Embryonic facial prominence (tissue), 1 donor: Measurements from ENCODE around the gene VAMP2.

Experiments
- DNase-seq: peaks from one replicate; pipeline ENCODE4 v3.0.0-alpha.2; 2016; ENCODE audit errors: extremely low spot score

VAMP2 gene

DNA sequence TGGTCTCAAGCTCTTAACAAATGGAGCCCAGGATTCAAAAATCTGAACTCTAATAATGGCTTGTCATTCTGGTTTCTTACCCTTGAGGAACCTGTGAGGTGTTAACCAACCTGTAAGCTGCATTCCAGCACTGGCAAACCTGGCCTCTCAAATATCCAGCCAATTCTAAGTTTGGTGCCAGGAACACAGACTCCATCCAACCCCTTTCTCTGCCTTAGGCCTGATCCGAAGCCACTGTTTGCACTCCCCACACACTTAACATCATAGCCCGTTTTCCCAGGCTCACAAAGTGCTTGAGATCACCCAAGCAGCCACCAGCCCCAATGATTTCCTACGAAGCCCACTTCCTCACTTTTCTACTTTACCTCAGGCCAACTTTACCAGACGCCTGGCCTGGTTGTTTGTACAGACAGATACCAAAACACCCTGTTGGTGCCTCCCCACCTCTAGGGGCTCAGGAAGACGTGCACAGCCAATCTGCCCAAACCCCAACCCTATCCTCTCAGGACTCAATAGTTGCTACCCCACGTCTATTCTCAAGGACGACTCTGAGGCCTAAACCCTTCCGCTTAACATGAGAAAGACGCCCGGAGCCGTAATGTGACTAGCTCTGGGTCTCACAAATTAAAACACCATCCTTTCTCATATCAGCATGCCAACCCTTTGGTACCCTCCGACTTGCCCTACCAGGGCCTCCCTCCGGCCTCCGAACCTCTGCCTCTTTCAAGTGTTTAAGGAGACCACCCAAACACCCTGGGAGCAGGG is 7.3 kb downstream of the VAMP2 start:
- no peak for DNase-seq

DNA sequence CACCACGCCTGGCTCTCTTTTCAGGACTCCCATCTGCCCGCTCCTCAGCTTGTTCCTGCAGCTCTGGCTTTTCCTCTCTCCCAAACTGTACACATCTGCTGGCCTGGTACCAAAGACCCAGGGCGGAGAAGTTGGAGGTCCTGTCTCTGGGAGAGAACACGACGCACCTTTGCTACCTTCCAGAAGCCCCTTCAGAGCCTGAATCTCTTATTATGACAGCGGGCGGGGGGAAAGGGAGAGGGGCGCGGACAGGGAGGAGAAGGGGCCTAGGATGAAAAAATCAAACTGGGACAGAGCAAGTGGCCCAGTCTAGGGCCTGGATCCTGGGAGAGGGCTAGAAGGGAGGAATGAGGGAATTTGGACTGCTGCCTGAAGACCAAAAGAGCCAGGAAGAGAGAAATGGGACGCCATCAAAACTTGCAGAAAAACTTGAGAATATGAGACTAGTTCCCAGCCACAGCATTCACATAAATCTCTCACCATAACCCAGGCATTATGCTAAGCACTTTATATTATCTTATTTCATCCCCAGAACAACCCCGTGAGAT is 8.1 kb downstream of the VAMP2 start:
- no peak for DNase-seq

DNA sequence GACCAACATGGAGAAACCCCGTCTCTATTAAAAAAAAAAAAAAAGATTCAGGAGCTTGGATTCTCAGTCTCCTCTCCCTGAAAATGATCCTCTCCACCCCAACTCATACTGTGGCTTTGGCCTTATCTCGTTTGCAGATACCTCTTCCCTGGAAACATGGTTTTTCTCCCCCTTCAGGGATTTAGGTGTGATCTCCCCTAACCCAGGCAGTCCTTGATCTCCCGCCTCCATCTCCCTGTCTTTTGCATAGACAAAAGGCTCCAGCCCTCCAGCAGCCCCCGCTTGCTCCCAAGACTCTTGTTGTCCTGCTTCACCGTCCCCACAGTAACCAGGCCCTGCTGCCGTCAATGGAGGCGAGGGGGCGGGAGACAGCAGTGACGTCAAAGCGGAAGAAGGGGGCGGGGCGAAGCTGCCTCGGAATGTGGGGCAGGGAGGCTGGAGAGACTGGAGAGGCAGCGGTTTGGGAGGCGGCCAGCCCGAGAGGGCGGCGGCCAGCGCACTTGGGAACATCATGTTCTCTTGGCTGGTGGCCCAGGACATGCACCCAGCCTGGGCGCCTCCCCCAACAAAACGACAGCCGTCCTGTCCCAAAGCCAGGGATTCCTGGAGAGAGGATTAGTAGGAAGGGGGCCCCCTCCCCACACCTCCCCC is 8.7 kb downstream of the VAMP2 start:
- DNase-seq, result peak; percentile 99

DNA sequence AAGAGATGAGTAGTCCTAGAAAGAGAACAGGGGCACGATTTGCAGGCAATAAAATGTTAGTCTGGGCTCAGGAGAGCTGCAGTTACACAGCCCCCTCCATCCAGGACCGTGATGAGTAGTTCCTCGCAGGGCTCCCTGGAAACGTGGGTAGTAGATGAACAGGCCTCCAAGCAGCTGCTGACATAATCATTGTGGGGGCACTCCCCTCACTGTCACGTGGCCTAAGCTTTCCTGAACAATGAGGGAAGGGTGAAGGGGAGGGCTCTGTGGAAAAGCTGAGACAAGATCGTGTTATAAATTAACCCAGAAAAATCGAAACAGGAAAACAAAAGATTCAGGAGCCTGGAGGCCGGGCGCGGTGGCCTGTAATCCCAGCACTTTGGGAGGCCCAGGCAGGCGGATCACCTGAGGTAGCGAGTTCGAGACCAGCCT is 9.2 kb downstream of the VAMP2 start:
- no peak for DNase-seq

DNA sequence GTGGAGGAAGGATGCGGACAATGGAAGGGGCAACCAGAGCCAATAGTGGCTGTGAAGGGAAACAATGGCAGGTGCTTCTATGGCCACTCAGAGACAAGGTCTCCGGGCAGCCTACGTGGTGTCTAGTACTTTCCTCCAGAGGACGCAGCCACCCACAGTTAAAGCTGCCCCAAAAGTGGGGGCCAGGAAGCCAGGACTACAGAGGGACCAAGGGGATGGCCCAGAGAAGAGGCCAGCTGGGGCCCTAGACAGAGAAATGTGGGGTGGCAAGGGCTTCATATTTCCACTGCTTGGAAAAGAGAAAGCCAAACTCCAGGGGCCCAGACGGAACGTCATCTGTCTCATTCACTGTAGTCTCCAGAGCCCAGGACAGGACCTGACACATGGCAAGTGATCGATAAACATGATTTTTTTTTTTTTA is 9.7 kb downstream of the VAMP2 start:
- no peak for DNase-seq

DNA sequence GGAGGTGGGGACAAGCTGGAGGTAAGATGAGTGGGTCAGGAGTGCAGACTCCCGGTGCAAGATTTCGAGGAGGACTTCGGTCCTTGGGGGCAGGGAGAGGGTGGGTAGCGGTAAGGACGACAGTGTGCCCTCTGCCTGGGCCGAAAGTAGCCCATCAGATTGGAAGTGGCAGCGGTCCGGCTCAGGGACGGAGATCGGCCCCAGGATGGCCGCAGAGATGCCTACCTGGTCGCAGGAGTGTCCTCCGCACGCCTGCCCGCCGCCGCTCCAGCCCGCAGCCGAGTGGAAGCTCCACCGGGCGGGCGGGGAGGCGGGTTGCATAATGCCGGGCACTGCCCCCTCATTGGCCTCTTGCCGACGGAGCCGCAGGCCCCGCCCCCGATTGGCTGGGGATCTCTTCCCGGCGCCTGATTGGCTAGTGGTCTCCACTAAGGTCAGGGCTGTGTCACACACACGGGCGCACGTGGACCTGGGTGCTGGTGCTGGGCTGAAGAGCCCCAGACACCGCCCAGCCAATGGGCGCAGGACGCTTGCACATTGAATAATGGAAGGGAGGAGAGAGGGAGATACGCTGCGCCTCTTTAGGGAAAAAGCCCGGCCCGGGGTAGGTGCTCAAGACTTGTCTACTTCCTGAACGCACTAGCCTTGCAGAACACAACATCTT is 10.5 kb downstream of the VAMP2 start, which contains the start of gene PER1:
Gene PER1 (minus strand): TSS at position 293 of the 664 bp plus-strand sequence. CDS start 1,698 bp downstream, outside the sequence.
- peak; percentile 88 for DNase-seq

DNA sequence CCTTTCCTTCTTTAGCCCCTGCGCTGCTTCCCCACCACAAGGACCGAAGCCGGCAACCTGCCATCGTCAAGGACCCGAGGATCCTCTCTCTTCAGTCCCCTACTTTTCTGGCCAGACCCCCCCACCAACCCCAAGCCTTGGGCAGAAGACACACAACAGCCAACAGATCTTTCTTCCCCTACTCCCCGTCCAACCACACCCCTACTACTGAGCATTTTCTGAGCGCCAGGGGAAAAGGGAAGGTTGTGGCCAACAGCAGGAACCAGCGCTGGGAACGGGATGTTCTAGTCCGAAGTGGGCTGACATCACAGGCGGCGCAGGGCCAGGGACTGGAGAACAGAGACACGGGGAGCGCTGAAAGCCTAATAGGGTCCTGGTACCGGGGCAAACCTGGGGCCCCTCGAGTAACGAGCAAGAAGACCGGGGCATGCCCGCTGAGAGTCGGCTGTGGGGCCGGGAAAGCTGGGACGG is 11.1 kb downstream of the VAMP2 start:
- DNase-seq, result no peak

DNA sequence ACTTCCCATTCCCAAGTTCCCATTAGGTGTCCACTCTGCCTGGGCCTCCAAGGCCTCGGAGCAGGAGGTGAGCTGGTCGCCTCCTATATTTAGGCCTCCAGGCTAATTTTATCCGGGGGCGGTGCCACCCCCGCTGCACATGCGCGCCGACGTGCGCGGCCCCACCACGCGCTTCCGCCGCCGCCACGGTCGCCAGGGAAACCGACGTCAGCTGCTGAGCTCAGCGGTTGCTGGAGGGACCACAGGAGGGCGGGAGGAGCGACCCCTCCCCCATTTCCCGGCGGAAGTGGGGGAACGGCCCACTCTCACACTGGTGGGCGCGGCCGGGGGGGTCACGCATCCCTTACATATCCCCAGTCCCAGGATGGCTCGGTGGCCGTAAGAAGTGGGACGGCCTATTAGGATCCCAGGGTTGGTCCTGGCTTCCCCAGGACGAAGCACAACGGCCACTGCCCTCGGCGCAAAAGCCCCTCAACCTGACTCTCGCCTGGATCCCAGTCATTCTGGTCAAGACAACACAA is 11.6 kb downstream of the VAMP2 start:
- peak; percentile 87 for DNase-seq

DNA sequence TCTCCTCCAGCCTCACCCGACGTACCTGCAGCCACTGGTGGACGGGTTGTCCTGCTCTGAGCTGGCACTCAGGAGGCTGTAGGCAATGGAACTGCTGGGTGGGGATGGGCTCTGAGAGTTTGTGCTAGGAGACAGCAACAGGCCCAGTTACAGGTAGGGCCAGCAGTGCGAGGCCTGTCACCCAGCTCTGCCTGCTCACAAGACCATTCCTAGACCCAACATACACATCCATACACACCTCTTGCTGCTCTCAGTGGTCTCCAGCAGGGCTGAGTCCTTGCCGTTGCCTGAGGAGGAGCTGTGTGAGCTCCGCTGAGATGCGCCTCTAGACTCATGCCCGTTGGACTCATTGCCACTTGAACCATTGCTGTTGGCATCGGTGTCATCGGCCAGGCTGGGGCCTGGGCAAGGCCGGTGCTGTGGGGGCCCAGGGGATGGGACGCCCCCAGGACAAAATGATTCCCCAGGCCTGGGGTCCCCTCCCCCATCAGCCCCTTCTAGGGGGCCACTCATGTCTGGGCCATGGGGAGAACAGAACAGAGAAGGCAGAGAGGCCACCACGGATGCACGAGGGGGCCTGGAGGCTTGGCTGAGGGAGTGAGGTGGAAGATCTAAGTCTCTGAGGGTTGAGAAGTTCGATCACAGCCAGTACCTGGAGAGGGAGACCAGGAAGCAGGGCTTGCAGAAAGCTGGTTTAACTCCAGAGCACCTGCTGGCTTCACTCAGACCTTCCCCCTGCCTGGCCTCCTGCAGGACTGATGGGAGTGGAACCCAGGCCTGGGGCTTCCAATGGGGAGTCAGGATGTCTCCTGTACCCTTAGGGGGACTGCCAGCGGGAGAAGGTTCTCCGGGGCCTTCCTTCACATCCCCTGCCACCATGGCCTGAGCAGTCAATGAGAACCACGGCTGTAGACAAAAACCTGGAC is 12.3 kb downstream of the VAMP2 start:
- no peak for DNase-seq

DNA sequence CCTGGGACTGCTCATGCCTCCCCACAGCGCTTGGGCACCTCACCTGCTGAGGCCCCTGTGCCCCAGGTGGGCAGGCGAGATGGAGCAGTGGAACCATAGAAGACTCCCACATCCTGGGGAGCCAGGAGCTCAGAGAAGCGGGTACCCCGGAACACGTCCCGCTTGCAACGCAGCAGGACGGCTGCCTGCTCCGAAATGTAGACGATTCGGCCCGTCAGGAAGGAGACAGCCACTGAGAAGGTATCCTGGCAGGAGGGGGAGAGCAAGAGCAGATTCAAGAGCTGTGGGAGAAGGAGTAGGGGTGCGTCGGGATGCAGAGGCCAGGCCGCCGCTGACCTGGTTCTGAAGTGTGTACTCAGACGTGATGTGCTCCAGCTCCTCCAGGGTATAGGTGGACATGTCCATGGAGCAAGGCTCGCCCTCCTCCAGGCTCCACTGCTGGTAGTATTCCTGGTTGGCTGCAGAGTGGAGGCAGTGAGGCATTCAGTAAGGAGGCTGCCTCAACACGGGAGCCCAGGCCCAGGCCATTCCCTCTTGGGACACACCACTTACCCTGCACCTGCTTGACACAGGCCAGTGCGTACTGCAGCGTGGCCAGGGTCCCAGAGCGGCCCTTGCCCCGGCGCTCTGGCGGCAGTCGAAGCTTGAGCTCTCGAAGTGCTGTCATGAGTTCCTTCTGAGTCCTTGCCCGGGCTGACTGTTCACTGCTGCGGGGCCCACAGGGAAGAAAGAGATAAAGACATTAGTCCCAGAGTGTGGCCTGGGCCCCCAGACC is 13.1 kb downstream of the VAMP2 start:
- DNase-seq, result no peak

DNA sequence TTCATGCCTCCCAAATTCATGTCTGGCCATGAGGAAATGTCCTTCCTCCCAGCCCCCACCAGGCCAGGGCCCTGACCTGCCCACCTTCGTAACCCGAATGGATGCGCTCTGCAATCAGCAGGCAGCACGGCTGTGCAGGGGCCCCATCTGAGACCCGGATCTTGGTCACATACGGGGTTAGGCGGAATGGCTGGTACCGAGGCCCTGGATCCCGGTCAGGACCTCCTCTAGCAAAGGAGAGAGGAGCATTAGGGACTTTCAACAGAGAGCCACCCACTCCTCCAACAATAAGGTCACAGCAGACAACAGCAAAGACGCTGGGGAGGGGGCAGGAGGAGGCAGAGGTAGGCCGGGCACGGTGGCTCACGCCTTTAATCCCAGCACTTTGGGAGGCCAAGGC is 14.2 kb downstream of the VAMP2 start:
- DNase-seq, result no peak

DNA sequence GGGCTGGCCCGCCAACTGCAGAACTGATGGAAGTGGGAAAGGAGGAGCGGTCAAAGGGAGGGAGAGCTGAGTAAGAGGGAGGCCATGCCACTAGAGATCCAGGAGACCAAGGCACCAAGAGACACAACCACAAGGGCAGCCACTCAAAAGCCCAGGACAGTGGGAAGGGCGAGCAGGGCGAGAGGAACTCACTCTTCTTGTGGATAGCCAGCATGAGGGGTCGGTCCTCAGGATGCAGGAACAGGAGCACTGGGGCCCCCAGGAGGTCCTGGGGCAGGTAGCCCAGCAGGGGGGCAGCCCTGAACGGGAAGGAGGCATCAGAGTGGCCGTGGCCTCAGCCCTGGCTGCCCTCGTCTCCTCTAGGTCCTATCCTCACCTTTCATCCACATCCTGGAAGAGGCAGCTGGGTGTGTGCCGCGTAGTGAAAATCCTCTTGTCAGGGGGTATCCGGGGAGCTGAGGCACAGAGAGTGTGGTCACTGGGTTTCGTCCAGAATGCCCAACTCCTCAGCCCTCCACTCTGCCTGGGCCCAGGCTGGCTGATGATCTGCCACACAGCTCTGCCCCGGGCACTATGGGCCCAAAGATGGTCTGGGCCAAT is 14.8 kb downstream of the VAMP2 start:
- no peak for DNase-seq

DNA sequence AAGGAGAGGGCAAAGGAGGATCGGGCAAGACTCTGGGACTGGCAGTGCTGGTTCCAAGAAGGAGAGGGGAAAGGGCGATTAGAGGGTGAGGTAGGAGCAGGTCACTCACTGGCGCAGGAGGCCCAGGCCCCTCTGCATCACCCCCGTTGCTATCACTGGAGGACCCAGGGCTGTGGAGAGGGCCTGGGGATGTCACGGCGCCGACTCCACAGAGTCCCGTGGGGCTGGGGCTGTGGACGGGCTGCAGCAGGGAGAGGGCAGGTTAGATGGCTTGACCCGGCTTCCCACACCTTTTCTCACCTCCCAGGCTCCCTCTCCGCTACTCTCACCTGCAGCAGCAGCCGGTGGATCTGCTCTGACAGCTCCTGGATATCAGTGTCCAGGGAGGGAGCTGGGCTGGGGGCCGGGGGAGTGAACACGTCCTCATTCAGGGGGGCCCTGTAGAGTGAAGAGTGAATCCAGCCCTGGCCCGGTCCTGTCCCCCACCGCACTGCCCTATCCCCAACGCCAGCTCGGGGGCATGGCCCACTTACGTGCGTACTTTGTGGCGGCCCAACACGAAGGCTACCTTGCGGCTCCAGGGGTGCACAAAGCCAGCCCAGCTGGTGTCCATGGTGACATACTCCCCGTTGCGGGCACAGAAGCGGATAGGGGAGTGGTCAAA is 15.5 kb downstream of the VAMP2 start:
- DNase-seq, result no peak

DNA sequence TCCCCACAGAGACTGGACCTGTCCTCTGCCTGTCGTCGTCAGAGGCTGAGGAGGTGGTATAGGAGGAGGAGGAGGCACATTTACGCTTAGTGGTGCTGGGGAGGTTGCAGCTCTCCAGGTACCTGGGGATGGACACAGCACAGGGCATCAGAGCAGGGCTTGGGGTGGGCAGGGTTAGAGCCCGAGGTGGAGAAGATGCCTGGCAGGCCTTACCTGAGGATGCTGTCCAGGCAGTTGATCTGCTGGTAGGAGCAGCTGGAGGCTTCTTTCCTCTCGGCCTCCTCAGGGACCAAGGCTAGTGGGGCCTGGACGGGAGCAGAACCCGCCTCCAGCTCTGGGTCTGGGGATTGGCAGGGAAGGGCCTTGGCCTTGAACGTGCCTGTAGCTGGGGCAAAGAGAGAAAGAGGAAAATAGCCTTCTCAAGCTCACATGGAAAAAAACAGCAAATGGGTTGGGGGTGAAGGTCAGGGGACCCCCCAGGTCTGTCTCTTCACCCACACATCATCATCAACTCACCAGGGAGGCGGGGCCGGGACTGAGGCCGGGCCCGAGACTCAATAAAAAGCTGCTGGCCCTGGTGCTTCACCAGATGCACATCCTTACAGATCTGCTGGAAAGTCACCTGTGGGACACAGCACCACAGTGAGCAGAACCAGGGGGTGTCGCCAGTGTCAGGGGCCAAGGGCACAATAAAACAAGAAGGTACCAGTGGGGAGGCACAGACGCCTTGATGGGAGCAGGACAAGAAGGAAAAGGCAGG is 16.2 kb downstream of the VAMP2 start:
- no peak for DNase-seq

DNA sequence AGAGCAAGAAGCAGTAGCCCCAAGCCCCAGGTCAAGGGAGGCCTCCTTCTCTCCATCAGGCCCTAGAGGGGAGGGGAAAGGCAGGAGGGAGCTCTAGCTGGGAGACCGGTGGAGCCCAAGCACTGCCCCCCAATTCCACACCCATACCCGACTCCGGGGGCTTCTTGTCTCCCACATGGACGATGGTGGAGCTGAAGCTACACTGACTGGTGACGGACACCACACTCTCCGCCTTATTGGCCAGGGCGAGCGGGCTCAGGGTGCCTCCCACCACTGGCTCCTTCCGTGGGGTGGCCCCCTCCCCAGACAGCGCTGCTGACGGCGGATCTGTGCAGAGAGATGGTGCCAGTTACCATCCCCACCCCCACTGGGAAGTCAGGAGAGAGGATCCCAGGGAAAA is 16.9 kb downstream of the VAMP2 start:
- no peak for DNase-seq

DNA sequence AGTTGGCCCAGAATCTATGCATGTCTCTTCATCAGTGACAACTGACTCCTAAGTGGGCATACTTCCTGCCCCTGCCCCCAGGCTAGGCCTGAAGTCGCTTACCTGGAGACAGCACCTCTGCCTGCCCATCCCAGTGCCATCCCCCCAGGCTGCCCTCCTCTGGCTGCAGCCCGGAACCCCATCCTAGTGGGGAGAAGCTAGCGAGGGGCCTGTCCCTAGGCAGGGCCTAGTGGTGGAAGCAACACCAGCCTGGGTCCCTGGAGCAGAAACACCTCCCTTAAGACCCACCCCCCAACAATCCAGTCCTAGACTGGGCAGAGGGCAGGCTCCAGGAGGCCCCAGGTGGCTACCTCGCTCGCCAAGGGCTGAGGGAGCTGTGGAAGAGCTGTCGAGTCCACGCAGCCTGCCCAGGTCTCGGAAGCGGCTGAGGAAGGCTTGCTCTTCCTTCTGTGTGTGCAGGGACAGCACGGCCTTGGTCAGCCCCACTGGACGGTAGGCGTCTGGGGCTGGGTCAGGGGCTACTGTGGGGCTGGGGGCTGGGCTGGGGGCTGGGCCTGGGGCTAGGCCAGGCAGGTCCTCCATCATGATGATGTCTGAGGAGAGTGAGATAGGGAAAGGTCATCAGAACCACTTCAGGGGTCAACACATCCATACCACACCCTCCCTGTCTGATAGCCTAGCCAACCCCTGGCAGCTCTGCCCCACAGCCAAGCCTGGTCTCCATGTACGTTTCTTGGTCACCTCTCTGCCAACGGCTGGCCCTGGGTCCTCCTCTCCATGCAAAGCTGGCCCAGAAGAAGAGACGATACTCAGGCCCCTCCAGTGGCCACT is 18.1 kb downstream of the VAMP2 start:
- DNase-seq, result no peak

DNA sequence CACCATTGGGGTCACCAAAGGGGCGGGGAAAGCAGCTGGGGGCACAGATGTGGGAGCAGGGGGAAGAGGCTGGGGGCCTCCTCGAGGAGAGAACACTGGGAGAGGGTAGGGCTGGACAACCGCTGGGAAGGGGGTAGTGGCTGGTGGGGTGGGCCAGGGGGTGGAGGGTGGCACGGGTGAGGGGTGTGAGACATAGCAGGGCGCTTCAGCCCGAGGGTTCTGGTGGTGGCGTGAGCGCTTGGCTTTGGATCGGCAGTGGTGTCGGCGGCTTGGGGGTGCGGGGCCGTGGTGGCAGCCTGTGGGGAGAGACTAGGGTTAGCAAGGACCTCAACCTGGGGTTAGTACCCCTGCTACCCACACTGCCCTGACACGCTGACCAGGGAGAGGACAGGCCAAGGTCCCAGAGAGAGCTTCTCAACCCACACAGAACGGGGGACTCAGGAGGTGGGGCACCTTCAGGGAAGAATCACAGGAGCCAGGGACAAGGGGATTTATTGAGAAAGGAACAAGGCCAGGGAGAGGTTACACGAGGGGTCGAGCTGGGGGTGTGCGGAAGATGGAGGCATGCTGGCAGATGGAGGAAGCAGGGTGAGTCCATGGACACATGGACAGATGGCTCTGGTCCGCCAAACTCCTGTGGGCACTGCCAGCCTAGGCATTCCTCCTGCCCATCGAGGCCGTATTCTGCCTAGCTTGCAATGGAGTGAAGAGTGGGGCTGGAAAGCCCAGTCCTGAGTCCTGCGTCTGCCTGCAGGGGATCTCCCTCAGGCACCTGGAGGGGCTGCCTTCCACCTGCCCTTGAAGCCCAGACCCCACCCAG is 19.0 kb downstream of the VAMP2 start:
- DNase-seq, result no peak
